GM19463 (cell line): ENCODE measurements around the gene PITPNM3.

Experiments
- ATAC-seq: cut with Tn5 transposase; IDR thresholded peaks from one replicate; pipeline ENCODE4 v1.9.1; 2021; ENCODE audit warnings: mild to moderate bottlenecking, moderate library complexity; ENCODE audit not compliant: unreplicated experiment

The PITPNM3 gene

DNA sequence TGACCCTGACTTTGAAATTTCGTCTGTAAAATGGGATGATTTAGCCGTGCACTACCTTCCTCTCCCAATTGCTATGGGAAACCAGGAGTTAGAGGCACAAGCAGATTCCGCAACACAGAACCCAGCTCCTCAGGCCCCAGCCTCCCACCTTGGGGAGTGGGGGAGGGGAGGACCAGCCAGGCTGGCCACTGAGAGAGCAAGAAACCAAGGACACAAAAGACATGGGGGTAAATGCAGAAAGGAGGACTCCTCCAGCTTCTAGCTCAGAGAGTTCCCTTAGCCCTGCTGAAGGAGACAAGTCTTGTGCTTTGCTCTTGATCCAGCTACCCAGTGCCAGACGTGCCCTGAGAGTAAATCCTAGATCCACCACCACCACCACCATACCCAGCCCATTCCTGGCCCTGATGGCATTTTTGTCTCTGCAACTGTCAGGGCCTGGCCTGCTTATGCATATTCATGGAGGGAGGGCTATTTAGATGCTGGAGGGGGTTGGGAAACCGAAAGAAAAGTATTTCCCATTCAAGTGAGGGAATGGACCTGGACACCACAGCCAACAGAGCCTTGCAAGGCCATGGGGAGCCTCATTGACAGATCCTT lies 25.9 kb downstream of the PITPNM3 start:
- no peak for ATAC-seq

DNA sequence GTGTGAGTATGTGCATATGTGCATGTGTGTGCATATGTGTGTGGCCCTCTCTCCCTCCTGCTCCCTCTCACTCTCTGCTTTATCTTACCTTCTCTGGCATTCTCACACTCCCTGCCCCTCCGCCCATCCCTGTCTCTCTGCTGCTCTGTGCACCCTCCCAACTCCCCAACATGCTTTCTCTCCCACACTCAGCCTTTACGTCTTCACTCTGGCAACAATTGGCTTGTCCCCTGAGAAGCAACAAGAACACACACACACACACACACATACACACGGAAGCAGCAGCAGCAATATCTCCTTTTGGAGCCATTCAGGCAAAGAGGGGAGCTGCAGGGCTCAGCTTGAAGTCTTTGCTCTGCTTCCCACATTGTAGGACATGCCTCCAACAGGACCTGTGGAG lies 27.8 kb downstream of the PITPNM3 start:
- no peak for ATAC-seq

- no peak for ATAC-seq
Observed at GRCh38 chr17:6526362-6527152, 29.8 kb downstream of the PITPNM3 start.

- no peak for ATAC-seq
Observed at GRCh38 chr17:6525731-6526130, 30.6 kb downstream of the PITPNM3 start.

DNA sequence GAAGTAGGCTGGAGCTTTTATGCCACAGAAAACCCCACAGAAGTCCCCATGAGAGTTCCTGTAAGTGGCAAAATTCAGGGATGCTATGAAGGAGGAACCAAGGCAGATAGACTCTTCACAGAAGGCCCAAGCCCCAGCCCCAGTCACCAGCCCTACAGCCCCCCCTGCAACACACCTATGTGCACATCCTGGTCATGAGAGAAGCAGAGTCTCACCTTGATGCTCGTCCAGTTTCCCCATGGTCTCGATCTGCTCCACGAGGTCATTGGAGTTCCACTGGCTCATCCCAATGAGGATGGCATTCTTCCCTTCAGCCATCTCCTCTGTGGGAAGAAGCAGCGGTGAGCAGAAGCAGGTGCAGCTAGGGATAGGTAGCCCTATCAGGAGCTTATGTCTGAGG lies 31.2 kb downstream of the PITPNM3 start:
- ATAC-seq: no peak

GRCh38 chr17:6524520-6524919 lies 31.8 kb downstream of the PITPNM3 start:
- no peak for ATAC-seq

GRCh38 chr17:6523809-6524355 lies 32.5 kb downstream of the PITPNM3 start:
- ATAC-seq: no peak

DNA sequence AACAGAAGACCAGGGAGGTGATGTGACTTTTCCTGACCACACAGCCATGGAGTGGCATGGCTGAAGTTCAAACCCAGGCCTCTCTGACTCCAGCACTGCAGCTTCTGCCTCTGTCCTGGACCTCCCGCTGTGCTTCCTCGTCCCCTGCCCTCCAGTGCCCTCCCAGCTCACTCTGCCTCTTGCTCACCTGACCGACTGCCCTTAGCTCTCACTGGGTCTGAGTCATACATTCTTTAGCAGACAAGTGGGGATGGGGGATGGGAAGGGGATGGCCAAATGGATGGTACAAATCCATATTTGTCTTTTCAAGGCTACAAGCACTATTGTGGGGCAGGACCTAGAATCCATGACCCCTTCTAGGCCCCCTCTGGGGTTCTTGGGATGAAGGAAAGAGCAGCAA lies 33.0 kb downstream of the PITPNM3 start:
- no peak for ATAC-seq

GRCh38 chr17:6521586-6521985 lies 34.8 kb downstream of the PITPNM3 start:
- ATAC-seq: no peak

- ATAC-seq: no peak
Observed at GRCh38 chr17:6517062-6517461, 39.3 kb downstream of the PITPNM3 start.

DNA sequence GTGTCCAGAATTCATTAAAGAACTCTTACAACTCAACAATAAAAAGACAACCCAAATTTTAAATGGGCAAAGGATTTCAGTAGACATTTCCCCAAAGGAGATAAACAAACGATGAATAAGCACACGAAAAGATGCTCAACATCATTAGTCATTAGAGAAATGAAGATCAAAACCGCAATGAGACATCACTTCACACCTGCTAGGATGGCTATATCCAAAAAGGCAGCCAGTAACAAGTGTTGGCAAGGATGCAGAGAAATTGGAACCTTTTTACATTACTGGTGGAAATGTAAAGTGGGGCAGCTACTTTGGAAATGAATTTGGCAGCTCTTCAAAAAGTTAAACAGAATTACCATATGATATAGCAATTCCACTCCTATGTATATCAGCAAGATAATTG lies 42.0 kb downstream of the PITPNM3 start:
- ATAC-seq: no peak

DNA sequence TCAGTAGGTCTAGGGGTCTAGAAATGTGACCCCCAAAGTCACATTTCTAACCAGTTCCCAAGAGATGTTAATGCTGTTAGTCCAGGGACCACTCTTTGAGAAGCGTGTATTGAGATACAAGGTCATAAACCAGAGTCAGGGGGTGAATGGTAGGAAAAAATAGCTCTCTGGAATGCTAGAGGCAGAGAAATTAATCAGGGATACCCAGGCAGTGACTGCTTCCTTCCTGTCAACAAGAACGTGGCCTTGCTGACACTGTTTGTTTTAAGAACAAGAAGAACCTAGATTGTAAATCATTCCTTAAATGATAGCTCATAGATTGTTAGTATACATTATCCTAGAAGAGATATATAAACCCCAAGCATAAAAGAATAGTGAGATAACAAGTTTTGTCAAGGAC lies 43.8 kb downstream of the PITPNM3 start:
- no peak for ATAC-seq

- ATAC-seq: no peak
Observed at GRCh38 chr17:6510321-6510977, 45.9 kb downstream of the PITPNM3 start.

DNA sequence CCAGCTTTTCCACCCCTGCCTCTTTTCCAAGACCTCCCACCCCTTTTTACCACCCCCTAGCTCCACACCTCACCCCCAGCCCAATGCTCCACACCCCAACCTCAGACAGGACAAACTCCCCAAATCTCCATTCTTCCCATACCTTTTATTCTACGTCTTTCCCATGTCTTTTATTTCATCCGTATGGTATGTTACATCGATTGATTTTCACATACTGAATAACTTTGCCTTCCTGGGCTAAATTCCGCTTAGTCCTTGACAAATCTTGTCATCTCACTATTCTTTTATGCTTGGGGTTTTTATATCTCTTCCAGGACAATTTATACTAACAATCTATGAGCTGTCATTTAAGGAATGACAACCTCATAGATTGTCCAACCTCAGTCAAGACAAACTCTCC lies 46.4 kb downstream of the PITPNM3 start:
- no peak for ATAC-seq

DNA sequence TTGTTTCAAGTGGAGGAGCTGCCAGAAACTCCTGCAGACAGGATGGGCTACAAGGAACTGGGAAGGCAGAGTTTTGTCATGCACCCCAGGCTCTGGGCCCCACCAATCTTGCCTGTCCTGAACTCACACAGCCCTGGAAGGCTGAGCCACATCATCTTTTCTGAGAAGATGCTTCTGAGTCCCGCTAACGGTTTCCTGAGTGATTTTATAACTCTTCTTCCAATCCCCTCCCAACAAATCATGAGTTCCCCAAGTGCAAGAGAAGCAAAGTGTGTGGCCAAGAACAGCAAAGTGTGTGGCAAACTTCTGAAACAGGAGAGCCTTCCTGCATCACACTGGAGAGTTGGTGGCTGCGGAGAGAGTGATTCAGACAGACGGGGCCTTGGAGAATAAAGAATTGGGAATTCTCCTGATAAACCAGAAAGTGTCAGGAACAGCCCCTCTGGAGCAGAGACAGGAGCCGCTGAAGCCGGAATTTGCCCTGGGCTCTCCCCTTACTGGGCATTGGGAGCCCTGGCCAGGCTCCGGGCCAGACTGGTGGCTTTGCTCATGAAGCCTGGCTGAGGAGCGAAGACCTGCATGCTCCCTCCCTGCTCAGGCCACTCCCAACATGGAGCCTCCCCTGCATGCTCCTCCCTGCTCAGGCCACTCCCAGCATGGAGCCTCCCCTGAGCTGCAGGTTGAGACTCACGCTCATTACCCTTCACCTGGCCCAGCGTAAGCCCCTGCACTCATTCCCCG lies 47.2 kb downstream of the PITPNM3 start:
- ATAC-seq: no peak

DNA sequence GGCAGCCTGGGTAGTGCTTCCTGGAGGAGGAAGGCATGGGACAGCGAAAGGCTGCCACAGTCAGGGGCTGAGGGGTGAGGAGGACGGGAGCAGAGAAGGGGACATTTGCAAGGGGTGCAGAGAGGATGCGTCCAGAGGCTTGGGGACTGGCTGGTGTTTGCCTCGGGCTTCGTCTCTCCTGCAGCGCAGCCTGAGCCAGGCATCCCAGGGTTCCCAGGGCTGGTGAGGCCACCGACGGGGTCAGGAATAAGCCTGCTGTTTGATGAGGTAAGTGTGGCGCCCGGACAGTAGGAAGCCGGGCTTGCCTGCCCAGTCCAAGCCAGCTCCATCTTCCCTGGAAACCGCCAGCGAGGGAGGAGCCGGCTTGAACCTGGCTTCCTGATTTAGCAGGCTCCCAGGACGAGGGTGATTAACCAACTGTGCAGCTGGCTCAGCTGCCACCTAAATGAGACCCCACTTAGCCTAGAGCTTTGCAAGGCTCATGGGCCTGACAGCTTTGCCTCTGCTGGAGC lies 47.8 kb downstream of the PITPNM3 start:
- ATAC-seq: no peak

DNA sequence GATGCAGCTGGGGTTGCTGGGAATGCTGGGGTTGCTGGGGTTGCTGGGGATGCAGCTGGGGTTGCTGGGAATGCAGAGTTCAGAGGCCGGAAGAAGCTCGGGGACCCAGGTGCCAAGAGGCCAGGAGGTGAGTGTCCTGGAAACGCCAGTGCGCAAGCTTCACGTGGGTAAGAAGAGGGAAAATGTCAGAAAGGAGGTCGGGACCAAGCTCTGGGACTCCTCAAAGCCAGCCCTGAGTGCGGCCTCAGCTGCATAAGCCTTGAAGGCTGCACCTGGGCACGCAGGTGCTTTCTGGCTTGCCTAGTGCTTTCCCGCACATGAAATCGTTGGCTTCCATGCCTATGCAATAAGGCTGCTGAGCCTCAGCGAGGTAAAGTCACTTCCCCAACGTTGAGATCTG lies 48.3 kb downstream of the PITPNM3 start:
- ATAC-seq: no peak

- ATAC-seq: no peak
Observed at GRCh38 chr17:6507535-6507934, 48.8 kb downstream of the PITPNM3 start.

DNA sequence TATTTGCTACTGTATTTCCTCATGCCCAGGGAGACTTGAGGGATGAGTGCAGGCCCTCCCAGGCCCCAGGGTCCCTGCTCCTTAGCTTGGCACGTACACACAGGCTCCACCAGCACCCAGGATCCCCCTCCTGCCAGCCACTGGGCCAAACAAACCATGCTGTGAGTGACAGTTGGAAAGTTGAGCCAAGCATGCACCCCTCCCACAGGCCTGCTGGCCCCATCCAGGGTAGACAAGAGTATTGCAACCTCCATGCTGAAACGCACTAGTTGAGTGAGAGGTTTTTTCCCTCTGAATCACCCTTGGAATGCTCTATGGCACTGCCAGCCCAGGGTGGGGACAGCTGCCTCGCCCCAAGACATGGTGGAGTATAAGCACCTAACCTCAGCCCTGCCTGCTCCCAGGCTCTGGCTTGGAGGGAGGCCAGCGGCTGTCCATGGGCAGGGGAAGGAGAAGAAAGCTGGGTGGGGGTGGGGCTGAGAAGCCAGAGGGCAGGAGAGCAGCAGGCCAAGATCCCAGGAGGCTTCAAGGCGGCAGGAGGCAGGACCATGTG lies 49.6 kb downstream of the PITPNM3 start:
- ATAC-seq: no peak

DNA sequence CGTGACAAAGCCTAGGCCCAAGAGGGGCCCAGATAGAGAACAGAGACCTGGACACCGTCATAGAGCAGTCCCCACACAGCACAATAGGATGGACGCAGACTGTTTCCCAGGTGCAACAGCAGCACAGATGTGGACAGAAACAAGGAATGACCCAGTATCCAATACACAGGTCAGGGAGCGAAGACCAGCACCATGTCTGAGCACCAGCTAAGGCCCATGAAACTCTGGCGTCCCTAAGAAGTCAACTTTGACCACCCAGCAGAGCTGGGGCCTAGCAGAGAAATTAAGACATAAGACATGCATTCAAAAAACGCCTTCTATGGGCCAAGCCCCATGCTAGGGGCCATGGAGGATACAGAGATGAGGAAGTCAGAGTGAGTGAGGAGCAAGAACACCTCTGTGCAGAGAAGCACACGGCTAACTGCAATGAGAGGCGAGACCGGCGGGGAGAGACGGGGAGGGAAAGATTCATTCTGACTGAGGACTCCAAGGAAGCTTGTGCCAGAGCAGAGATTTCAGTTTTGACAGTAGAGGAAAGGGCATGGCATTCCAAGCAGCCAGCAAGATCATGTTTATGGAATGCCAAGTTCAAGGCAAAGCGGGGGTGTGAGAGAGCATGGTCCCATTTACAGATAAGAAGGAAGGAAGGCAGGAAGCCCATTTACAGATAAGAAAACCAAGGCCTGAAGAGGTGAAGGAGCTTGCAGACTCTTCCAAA lies 50.8 kb downstream of the PITPNM3 start:
- ATAC-seq: no peak
